RWPE1 (cell line): ENCODE results near the gene RASAL2.
A peak's percentile ranks its signal among the peaks of the same experiment; 100 is the strongest.

ENCODE experiments used
- CTCF ChIA-PET: fragments of 350-600 bp; sonication (Branson Sonifier 250); formaldehyde crosslinking; extraction: SDS; loops from one replicate; lab custom pipeline; 2021; lab: Yijun Ruan, JAX
- POLR2A ChIA-PET: fragments of 400-600 bp; formaldehyde crosslinking; extraction: SDS; loops from one replicate; lab custom pipeline; 2020; ENCODE audit warnings: antibody characterized with exemption; ENCODE audit not compliant: low non-redundant PET; lab: Yijun Ruan, JAX
- DNase-seq: peaks from one replicate; pipeline ENCODE4 v3.0.0; 2012; ENCODE audit warnings: low spot score
- H3K27ac ChIP-seq: fragments of 450-650 bp; 2 replicates; pipeline ENCODE4 v1.5.1; 2017
- TF ChIP-seq, protein P1 (sequence below): fragments of 450-650 bp; conservative IDR thresholded peaks from 2 replicates; pipeline ENCODE4 v1.5.1; 2017; ENCODE audit warnings: low read depth, mild to moderate bottlenecking

Gene RASAL2

GRCh38 chr1:178531887-178532286 lies 438.0 kb downstream of the RASAL2 start:
- ChIA-PET CTCF (interaction anchor here (0.5 to 2.6 kb wide), 15 partner anchors 10 to 549 kb away, joined by 3 to 20 read pairs (median 3); no protein-coding TSS in a partner anchor), POLR2A (no interaction called here)
- TF ChIP-seq, protein P1, sequence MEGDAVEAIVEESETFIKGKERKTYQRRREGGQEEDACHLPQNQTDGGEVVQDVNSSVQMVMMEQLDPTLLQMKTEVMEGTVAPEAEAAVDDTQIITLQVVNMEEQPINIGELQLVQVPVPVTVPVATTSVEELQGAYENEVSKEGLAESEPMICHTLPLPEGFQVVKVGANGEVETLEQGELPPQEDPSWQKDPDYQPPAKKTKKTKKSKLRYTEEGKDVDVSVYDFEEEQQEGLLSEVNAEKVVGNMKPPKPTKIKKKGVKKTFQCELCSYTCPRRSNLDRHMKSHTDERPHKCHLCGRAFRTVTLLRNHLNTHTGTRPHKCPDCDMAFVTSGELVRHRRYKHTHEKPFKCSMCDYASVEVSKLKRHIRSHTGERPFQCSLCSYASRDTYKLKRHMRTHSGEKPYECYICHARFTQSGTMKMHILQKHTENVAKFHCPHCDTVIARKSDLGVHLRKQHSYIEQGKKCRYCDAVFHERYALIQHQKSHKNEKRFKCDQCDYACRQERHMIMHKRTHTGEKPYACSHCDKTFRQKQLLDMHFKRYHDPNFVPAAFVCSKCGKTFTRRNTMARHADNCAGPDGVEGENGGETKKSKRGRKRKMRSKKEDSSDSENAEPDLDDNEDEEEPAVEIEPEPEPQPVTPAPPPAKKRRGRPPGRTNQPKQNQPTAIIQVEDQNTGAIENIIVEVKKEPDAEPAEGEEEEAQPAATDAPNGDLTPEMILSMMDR, result no peak
- no peak for DNase-seq
- no peak overlapping the region for H3K27ac ChIP-seq

GRCh38 chr1:178532392-178532791 lies 438.5 kb downstream of the RASAL2 start:
- TF ChIP-seq, protein P1, result peak; percentile 89

DNA sequence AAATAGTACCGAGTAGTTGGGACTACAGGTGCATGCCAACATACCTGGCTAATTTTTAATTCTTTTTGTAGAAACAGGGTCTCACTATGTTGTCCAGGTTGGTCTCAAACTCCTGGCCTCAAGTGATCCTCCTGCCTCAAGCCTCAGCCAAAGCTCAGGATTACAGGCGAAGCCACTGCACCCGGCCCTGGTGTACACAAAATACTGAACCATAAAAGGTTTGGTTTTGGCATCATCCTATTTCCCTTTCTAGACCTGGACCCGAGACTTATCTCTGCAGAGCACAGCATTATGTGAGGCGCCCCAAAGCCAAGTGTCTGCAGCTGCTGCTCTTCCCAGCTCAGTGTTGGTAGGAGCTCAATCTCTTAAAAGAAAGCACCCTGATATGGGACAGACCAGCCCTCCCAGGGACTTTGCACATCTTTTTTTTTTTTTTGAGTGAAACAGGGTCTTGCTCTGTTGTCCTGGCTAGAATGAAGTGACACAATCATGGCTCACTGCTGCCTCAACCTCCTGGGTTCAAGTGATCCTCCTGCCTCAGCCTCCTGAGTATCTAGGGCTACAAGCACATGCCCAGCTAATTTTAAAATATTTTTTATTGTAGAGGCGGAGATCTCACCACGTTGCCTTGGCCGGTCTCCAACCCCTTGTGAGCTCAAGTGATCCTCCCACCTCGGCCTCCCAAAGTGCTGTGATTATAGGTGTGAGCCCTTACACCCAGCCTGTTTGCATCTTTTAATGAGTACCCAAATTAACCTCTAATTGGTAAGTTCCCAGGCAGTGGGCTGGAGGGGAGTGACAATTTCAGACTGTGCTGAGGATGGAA lies 439.4 kb downstream of the RASAL2 start:
- POLR2A ChIA-PET, result no interaction called here
- DNase-seq, result no peak

More at GRCh38 chr1:178532392-178532791, 438.5 kb downstream of the RASAL2 start:
- ChIA-PET POLR2A (no interaction called here), CTCF (interaction anchor here (0.5 to 2.6 kb wide), 15 partner anchors 9 to 549 kb away, joined by 3 to 20 read pairs (median 3); no protein-coding TSS in a partner anchor)
- H3K27ac ChIP-seq, result no peak overlapping the region
- DNase-seq, result peak; percentile 79

More for the DNA sequence above, 439.4 kb downstream of the RASAL2 start:
- CTCF ChIA-PET, result interaction anchor here (0.6 to 2.6 kb wide), 11 partner anchors 8 to 481 kb away, joined by 3 to 20 read pairs (median 4); no protein-coding TSS in a partner anchor
- TF ChIP-seq, protein P1, result no peak
- H3K27ac ChIP-seq, result no peak overlapping the region
